Stimulated activated memory B cell treated with anti-CD40 and anti-IgM and Interleukin-4, amounts not matched to agents 10 μg/mL and 1 μg/mL and 100 μg/mL, for 72 hours (primary cell): Measurements from ENCODE around the gene SPRED2.

Experiments used
- ATAC-seq: fragments of 150-1000 bp; cut with Tn5 transposase; 2 replicates; pipeline ENCODE4 v1.10.0; 2021
- H3K27ac Mint-ChIP-seq: one replicate; pipeline ENCODE4 v1.8.0; 2022; ENCODE audit warnings: mild to moderate bottlenecking, mixed read lengths
- H3K27me3 Mint-ChIP-seq: one replicate; pipeline ENCODE4 v1.8.0; 2022; ENCODE audit warnings: mixed read lengths
- H3K36me3 Mint-ChIP-seq: one replicate; pipeline ENCODE4 v1.8.0; 2022; ENCODE audit warnings: mixed read lengths
- H3K4me1 Mint-ChIP-seq: one replicate; pipeline ENCODE4 v1.8.0; 2022; ENCODE audit warnings: mixed read lengths
- H3K4me3 Mint-ChIP-seq: one replicate; pipeline ENCODE4 v1.8.0; 2022; ENCODE audit warnings: mild to moderate bottlenecking, moderate library complexity, mixed read lengths
- H3K9me3 Mint-ChIP-seq: one replicate; pipeline ENCODE4 v1.8.0; 2022; ENCODE audit warnings: mixed read lengths

Gene SPRED2

DNA sequence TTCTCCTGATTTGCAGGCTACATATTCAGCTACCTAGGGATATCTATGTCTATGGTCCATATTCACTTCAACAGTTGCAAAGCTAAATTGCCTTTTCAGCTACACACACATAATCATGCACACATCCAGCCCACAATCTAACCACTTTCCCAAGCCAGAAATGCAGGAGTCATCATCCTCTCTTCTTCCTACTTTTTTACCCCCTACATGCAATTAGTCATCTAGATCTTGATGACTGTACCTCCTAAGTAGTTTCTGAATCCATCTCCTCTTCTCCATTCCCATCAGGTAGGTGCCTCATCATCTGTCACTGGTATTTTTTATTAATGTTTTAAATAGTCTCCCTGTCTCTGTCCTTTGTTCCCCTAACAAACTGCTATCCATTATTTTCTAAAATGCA, 23.7 kb upstream of the SPRED2 start:
- Mint-ChIP-seq H3K27me3 (peaks cover 53% of the 10 kb centered on the region), H3K4me3 (no peak overlapping the region), H3K9me3 (no peaks in the 10 kb centered on the region), H3K27ac (no peak overlapping the region), H3K4me1 (no peaks in the 10 kb centered on the region), H3K36me3 (no peaks in the 10 kb centered on the region)
- no peak for ATAC-seq

DNA sequence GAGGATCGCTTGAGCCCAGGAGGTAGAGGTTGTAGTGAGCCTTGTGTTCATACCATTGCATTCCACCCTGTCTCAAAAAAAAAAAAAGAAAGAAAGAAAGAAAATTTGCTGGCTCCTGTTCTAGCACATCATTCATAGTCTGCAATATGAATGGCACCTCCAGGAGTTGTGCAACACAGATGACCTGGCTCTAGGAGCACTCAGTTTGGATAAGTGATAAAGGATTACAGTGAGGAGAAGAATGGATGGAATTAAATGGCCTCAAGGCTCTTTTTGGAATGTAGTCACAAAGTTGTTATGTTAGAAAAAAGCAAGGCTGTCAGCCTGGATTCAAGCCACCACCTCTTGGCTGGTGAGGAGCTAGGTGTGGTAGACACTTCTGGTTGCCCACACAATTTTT, 21.5 kb upstream of the SPRED2 start:
- H3K4me1 Mint-ChIP-seq = no peaks in the 10 kb centered on the region
- no peak for ATAC-seq
- H3K36me3 Mint-ChIP-seq = no peaks in the 10 kb centered on the region
- peaks cover 50% of the 10 kb centered on the region for H3K27me3 Mint-ChIP-seq
- H3K9me3 Mint-ChIP-seq = no peaks in the 10 kb centered on the region
- H3K27ac Mint-ChIP-seq = no peak overlapping the region
- no peak overlapping the region for H3K4me3 Mint-ChIP-seq

DNA sequence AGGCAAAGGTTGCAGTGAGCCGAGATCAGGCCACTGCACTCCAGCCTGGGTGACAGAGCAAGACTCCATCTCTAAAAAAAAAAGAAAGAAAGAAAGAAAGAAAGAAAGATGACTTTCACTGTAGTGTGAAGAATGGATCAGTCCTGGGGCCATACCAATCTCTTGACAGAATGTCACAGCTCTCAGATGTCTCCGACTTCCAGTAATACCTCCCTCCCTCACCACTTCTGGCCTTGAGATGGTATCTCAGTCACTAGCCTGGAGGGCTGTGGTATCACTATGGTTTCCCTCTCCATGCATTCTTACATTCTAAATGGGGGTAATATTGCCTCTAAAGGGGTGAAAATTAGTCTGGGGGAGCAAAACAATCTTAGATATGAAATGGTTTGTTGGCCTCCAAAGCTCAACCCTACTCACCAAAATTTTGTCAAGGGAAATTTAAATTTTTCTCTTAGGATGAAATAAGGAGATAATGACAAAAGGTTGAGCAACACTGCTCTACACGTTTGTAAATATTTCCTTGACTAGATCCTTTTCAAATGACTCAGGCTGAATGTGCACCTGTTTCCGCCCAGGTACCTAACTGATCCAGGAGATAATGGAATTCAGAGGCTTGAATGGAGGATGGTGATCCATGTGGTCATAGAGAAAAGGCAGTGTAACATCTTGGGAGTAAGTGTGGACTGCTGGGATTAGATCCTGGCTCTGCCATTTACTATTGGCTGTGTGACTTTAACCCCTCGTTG, 19.9 kb upstream of the SPRED2 start:
- ATAC-seq = no peak
- Mint-ChIP-seq H3K4me1 (no peaks in the 10 kb centered on the region), H3K36me3 (no peaks in the 10 kb centered on the region), H3K9me3 (no peaks in the 10 kb centered on the region), H3K4me3 (no peak overlapping the region), H3K27me3 (peaks cover 58% of the 10 kb centered on the region), H3K27ac (no peak overlapping the region)

DNA sequence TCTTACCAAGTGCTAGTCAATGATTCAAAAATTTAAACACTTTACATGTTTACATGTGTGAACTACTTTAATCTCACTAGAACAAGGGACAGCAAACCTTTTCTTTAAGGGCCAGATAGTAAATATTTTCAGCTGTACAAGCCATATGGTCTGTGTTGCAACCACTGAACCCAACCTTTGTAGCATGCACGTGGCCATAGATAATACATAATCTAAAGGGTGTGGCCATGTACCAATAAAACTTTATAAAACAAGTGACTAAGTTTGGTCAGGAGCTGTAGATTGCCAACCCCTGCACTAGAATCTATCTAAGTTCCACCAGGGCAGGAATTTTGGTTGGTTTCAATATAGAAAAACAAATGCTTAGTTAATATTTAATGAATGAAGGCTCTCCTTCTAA, 18.4 kb upstream of the SPRED2 start:
- H3K27me3 Mint-ChIP-seq = peaks cover 51% of the 10 kb centered on the region
- no peaks in the 10 kb centered on the region for H3K9me3 Mint-ChIP-seq
- no peak overlapping the region for H3K27ac Mint-ChIP-seq
- no peaks in the 10 kb centered on the region for H3K36me3 Mint-ChIP-seq
- H3K4me1 Mint-ChIP-seq = no peaks in the 10 kb centered on the region
- H3K4me3 Mint-ChIP-seq = no peak overlapping the region
- no peak for ATAC-seq

DNA sequence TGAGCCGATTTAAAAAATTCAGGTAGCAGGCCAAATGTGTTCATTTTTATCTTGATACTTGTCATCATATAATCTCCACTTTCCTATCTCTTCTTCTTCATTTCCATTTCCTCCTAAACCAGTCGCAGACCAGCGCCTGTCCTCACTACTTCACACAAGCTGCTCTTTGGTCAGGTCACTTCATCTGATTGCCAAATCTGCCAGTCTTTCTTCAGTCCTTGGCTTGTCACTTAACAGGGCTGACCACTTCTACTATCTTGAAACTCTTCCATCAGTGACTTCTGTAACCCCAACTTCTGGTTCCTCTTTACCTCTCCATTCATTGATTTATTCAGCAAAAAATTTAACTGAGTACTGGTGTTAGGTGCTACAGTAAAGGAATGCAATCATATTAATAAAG, 18.0 kb upstream of the SPRED2 start:
- no peaks in the 10 kb centered on the region for H3K36me3 Mint-ChIP-seq

DNA sequence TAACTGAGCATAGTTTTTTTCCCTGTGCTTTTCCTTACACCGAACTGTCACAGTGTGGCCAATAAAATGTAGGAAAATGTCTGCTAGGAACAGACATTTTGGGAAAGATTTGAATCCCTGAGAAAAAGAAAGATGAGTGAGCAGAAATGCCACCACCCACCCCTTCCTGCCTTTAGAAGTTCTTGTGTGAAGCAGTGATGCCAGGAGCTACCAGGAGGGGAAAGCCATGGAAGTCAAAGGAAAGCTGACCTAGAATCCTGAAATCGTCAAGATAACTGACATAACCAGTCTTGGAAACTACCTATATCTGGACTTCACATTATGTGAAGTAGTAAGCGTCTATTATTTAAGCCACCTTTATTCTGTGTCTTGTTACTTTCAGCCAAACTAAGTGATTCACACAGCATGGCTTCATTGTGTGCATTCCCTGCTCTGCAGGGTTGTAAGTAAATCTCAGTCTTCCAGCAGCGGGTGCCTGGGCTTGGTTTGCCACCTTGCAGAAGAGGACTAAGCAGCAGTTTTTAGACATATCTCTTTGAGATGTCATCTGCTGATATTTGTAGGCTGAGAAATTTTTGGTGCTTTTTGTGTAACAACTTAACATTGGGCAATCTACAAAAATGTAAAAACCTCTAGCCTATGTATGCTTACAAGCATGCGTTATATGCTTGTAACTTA, 11.2 kb upstream of the SPRED2 start:
- H3K9me3 Mint-ChIP-seq = peaks cover 6% of the 10 kb centered on the region
- no peak for ATAC-seq
- no peak overlapping the region for H3K27ac Mint-ChIP-seq
- peaks cover 27% of the 10 kb centered on the region for H3K27me3 Mint-ChIP-seq
- no peaks in the 10 kb centered on the region for H3K36me3 Mint-ChIP-seq
- no peak overlapping the region for H3K4me3 Mint-ChIP-seq
- no peaks in the 10 kb centered on the region for H3K4me1 Mint-ChIP-seq

More for the DNA sequence above, 18.0 kb upstream of the SPRED2 start:
- Mint-ChIP-seq H3K4me3 (no peak overlapping the region), H3K27ac (no peak overlapping the region), H3K27me3 (peaks cover 48% of the 10 kb centered on the region), H3K9me3 (no peaks in the 10 kb centered on the region), H3K4me1 (no peaks in the 10 kb centered on the region)
- no peak for ATAC-seq

DNA sequence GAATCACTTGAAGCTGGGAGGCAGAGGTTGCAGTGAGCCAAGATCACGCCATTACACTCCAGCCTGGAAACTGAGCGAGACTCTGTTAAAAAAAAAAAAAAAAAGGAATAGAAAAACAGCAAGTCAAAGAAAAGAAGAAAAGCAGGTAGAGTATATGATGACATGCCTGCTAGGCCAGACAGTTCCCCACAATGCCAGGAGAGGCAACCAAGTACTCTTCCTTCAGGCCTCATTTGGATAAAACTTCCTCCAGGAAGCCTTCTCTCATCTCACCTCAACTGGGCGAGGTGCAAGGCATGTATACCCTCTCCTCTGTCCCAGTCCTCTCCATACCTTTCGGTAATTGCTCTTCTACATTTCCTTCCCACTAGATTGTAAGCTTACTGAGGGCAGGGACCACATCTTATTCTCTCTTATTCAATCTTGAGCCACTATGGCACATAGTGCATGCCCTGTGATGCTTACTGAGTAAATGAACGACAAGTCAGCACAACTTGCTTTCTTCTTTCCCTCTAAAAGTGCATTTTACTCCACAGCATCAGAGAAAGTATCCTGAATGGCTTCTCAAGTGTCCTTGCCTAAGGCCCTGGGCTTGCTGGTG, 10.1 kb upstream of the SPRED2 start:
- Mint-ChIP-seq H3K27ac (no peak overlapping the region), H3K27me3 (peaks cover 32% of the 10 kb centered on the region), H3K36me3 (no peaks in the 10 kb centered on the region), H3K4me1 (peaks cover 2% of the 10 kb centered on the region), H3K4me3 (no peak overlapping the region), H3K9me3 (peaks cover 6% of the 10 kb centered on the region)
- ATAC-seq = no peak

DNA sequence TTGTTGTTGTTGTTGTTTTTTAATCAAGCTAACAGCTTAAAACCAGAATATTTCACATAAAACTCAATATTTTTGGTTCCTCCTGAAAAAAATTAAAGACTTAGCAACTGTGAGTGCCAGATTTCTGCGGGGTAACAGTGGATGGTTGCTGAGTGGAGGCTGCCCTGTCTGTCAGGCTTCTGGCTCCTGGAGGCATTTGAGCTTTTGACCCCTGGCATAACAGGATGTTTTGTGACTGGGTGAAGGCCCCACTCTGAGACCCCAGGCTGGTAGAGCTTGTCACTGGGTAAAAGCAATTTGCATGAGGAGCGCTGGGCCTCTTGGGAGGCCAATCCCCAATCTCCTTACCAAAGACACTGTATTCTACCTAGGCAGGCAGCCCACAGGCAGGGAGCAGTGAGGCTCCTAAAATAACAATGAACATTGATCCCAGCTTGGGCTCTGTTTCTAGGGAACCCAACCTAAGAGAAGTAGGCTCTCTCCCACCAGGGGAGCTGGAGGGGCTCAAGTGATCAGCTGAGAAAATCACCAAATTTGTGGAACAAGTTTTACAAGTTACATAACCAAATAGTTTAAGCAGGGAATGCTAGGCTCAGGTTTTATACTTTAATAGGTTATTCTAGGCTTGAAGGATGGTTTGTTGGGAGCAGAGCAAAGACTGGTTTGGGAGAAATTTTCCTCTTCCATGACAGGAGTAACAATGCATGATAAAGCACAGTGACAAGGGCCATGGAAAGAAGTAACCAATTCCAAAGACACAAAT, 5.9 kb upstream of the SPRED2 start:
- ATAC-seq = no peak
- H3K36me3 Mint-ChIP-seq = no peaks in the 10 kb centered on the region
- H3K27me3 Mint-ChIP-seq = peaks cover 64% of the 10 kb centered on the region
- peaks cover 28% of the 10 kb centered on the region for H3K4me1 Mint-ChIP-seq
- H3K4me3 Mint-ChIP-seq = no peak overlapping the region
- H3K27ac Mint-ChIP-seq = no peak overlapping the region
- H3K9me3 Mint-ChIP-seq = peaks cover 6% of the 10 kb centered on the region

DNA sequence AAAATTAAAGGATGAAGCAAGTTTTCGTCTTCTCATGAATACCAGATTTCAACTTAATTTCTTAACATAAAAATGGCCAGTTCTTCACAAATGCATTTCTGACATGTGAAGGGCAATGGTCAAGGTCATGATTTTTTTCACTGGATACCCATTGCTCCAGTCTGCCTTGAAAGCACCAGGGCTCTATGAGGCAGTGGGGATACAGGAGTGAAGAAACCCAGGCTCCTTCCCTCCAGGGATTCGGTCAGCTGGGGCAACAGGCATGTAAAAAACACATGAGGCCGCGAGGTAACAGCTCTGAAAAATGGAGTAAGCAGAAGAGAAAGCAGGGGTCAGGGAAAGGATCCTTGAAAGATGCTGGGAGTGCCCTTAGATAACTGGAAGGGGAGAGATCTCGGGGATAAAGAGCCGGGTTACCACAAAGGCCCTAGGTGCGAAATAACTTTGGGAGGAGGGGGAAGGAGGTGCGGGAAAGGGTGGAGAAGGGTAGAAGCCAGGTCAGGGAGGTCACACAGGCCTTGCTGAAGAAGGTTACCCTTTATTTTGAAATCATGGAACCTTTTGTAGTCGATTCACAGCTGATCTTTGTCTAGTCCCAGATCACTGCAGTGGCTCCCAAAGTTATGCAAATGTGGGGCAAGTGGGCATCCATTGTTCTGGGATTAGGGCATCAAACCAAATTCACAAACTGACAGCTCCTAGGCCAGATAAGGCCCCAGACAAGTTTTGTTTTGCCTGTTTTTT, 5.2 kb upstream of the SPRED2 start:
- no peak for ATAC-seq
- H3K4me1 Mint-ChIP-seq = peaks cover 34% of the 10 kb centered on the region
- no peak overlapping the region for H3K27ac Mint-ChIP-seq
- H3K36me3 Mint-ChIP-seq = no peaks in the 10 kb centered on the region
- peaks cover 65% of the 10 kb centered on the region for H3K27me3 Mint-ChIP-seq
- H3K4me3 Mint-ChIP-seq = no peak overlapping the region
- peaks cover 4% of the 10 kb centered on the region for H3K9me3 Mint-ChIP-seq

DNA sequence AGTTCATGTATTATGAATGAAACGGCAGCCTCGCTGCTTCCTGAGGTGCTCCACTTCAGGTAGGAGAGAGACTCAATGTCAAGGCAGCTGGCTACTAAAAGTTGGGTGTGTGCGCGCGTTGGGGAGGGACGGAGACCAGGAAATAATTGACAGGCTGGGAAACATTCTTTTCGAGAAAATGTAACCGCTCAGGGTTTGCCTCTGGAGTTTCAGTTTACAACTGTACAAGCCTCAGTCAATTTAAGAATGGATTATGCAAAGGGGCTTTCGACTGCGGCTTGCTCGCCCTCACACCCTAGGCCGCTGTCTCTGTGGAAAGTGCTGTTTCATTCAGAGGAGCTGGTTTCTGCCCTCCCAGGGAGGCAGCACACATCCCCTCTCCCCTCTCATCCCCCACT, 4.4 kb upstream of the SPRED2 start:
- Mint-ChIP-seq H3K9me3 (peaks cover 2% of the 10 kb centered on the region), H3K4me3 (peak overlapping the region; percentile 91), H3K27ac (no peak overlapping the region), H3K4me1 (peaks cover 41% of the 10 kb centered on the region), H3K27me3 (peaks cover 65% of the 10 kb centered on the region), H3K36me3 (no peaks in the 10 kb centered on the region)
- peak; percentile 77 for ATAC-seq

DNA sequence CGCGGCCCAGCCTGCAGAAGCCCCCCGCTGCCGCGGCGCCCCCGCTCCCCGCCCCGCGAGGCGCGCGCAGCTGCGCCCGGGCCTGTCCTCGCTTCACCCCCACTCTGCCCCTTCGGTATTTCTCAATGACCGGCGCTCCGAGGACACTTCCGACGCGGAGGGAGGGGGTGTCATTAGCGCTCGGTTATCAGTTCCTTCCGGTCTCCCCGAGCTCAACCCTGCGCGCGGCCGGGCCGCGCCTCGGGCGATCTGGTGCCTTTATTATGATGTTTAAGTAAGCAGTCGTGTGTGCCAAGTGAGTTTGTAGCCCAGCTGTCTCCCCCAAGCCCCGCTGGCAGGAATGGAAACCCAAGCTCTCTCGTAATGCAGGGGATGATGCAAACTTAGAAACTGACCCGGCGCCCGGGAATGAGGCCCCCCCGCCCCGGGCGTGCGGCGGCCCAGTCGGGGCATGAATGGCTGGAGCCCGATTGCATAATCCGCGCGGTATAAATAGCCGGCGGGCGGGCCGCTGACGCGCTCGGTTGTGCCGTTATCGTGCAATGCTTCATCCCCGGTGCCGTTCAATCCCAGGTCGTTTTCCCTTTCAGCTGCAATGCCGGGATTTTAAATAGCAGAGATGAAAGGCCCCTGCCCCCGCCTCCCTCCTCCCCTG, 3.9 kb upstream of the SPRED2 start:
- Mint-ChIP-seq H3K4me3 (peak overlapping the region; percentile 91), H3K36me3 (no peaks in the 10 kb centered on the region), H3K4me1 (peaks cover 46% of the 10 kb centered on the region), H3K27ac (peak overlapping the region; percentile 61), H3K9me3 (no peaks in the 10 kb centered on the region), H3K27me3 (peaks cover 65% of the 10 kb centered on the region)
- ATAC-seq = peak; percentile 34

DNA sequence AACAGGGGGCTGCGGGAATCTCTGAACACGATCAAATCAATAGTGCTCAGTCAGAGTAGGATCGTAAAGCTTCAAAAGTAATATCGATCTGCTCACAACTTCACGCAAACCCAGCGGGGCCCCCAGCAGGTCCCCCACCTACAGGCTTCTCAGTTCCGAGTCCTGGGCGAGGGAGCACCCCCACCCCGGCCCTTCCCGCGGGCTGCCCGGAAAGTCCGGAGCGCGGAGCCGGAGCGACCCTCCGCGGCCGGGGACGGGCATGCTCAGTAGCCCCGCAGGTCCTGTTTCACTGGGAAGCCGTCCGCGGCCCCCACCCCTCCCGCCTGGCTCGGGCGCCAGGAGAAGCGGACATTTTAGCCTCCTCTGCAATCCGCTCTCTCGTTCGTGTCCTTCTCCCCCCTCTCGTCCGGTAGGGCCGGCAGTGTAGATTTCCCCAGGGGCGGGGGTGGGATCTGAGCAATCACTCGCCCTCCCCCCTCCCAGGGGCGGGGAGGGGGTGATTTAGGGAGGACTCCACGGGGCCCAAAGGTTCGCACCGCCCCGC, 3.3 kb upstream of the SPRED2 start:
- H3K27me3 Mint-ChIP-seq = peaks cover 65% of the 10 kb centered on the region
- H3K4me1 Mint-ChIP-seq = peaks cover 46% of the 10 kb centered on the region
- H3K9me3 Mint-ChIP-seq = no peaks in the 10 kb centered on the region
- ATAC-seq = peak; percentile 13
- H3K36me3 Mint-ChIP-seq = no peaks in the 10 kb centered on the region
- H3K4me3 Mint-ChIP-seq = peak overlapping the region; percentile 91
- H3K27ac Mint-ChIP-seq = peak overlapping the region; percentile 61

DNA sequence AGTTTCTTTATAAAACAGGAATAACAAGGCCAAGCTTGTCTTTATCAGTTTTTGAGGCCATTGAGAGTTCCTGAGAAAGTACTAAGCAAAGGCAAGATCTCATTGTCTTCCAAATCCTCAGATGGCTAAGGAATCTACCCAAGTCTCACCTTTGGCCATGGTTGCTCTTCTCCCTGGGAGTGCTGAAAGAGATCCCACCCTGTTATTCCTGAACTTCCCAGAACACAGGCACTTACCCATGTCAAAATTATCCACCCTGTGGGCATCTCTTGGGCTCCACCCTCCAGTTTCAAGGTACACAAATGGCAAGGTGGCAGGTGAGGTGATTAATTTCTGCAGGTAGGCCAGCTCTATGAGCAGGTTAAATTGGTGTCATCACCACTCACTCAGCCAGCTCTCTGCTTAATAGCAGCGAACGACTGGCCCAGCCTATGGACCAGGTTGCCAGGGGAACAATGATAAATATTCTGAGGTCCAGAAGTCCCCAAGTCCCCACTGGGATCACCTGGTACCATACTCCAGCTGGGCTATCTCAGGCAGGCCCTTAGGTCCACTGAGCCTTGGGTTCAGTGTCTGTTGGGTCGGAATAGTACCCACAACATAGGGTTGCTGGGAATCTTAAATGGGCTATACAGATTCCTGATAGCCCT, 2.3 kb upstream of the SPRED2 start:
- no peak for ATAC-seq
- Mint-ChIP-seq H3K36me3 (no peaks in the 10 kb centered on the region), H3K27me3 (peaks cover 59% of the 10 kb centered on the region), H3K27ac (no peak overlapping the region), H3K4me1 (peaks cover 46% of the 10 kb centered on the region), H3K9me3 (no peaks in the 10 kb centered on the region), H3K4me3 (no peak overlapping the region)
